ENCODE results near the gene SULF2. TPM values are rescaled to one million over a fixed set of nuclear protein-coding genes. Genes with fewer than 3 reads are reported as not detected.
"Not testable (repeated sequence)": the region's sequence is repeated elsewhere in the genome, so short reads cannot be mapped to it uniquely, and the experiment has no call there.

The SULF2 gene
- polyA plus RNA-seq, 3 donors = 69.6 to 80.7 (median 77.2) TPM

GRCh38 chr20:47805951-47806350 is 20.7 kb upstream of the SULF2 start:
- DNase-seq (ENCODE audit: low read depth in 3 of 3, low spot score in 2 of 3) = no peak

- DNase-seq (ENCODE audit: low read depth in 3 of 3, low spot score in 2 of 3) = not testable (repeated sequence)
Observed at GRCh38 chr20:47804972-47805371, 19.7 kb upstream of the SULF2 start.

GRCh38 chr20:47804224-47804825 is 19.0 kb upstream of the SULF2 start:
- not testable (repeated sequence) for DNase-seq (ENCODE audit: low read depth in 3 of 3, low spot score in 2 of 3)

- no peak for DNase-seq (ENCODE audit: low read depth in 3 of 3, low spot score in 2 of 3)
Observed at GRCh38 chr20:47802975-47803374, 17.7 kb upstream of the SULF2 start.

- DNase-seq (ENCODE audit: low read depth in 3 of 3, low spot score in 2 of 3) = no peak
Observed at GRCh38 chr20:47802226-47802920, 17.1 kb upstream of the SULF2 start.

GRCh38 chr20:47801759-47802158 is 16.5 kb upstream of the SULF2 start:
- no peak for DNase-seq (ENCODE audit: low read depth in 3 of 3, low spot score in 2 of 3)

- no peak for DNase-seq (ENCODE audit: low read depth in 3 of 3, low spot score in 2 of 3)
Observed at GRCh38 chr20:47801079-47801478, 15.8 kb upstream of the SULF2 start.

GRCh38 chr20:47800623-47801022 is 15.3 kb upstream of the SULF2 start:
- no peak for DNase-seq (ENCODE audit: low read depth in 3 of 3, low spot score in 2 of 3)

- no peak for DNase-seq (ENCODE audit: low read depth in 3 of 3, low spot score in 2 of 3)
Observed at GRCh38 chr20:47799116-47799715, 13.9 kb upstream of the SULF2 start.

- no peak for DNase-seq (ENCODE audit: low read depth in 3 of 3, low spot score in 2 of 3)
Observed at GRCh38 chr20:47796971-47797370, 11.7 kb upstream of the SULF2 start.

- DNase-seq (ENCODE audit: low read depth in 3 of 3, low spot score in 2 of 3) = no peak
Observed at GRCh38 chr20:47795214-47795907, 10.1 kb upstream of the SULF2 start.

GRCh38 chr20:47794264-47794663 is 9.0 kb upstream of the SULF2 start:
- DNase-seq (ENCODE audit: low read depth in 3 of 3, low spot score in 2 of 3) = not testable (repeated sequence)

- DNase-seq (ENCODE audit: low read depth in 3 of 3, low spot score in 2 of 3) = no peak
Observed at GRCh38 chr20:47792021-47792618, 6.8 kb upstream of the SULF2 start.

GRCh38 chr20:47791084-47791599 is 5.9 kb upstream of the SULF2 start:
- no peak for DNase-seq (ENCODE audit: low read depth in 3 of 3, low spot score in 2 of 3)

- DNase-seq (ENCODE audit: low read depth in 3 of 3, low spot score in 2 of 3) = no peak
Observed at GRCh38 chr20:47790580-47790965, 5.3 kb upstream of the SULF2 start.

GRCh38 chr20:47789764-47790579 is 4.7 kb upstream of the SULF2 start:
- no peak for DNase-seq (ENCODE audit: low read depth in 3 of 3, low spot score in 2 of 3)

GRCh38 chr20:47789081-47789763 is 3.9 kb upstream of the SULF2 start:
- DNase-seq (ENCODE audit: low read depth in 3 of 3, low spot score in 2 of 3) = no peak

- DNase-seq (ENCODE audit: low read depth in 3 of 3, low spot score in 2 of 3) = no peak
Observed at GRCh38 chr20:47788741-47789080, 3.4 kb upstream of the SULF2 start.

GRCh38 chr20:47786765-47787107 is 1.5 kb upstream of the SULF2 start:
- no peak for DNase-seq (ENCODE audit: low read depth in 3 of 3, low spot score in 2 of 3)

All from right renal cortex interstitium (tissue), 3 donors.